ENCODE measurements around the gene SKOR1. TPM values are rescaled to one million over a fixed set of nuclear protein-coding genes. Genes with fewer than 3 reads are reported as not detected.

Gene SKOR1
- polyA plus RNA-seq, 1 experiment: 0.02 TPM

- peaks cover 46% of the 10 kb centered on the region for H3K27me3 ChIP-seq (ENCODE audit: control insufficient read depth, insufficient read depth, low read length)
- ChIA-PET POLR2A (no interaction called here), CTCF (interaction anchor here (0.7 to 4.6 kb wide), 12 partner anchors 10 to 466 kb away, joined by 3 to 54 read pairs (median 5); no protein-coding TSS in a partner anchor)
- H3K4me3 ChIP-seq (ENCODE audit: low read depth, low read length): no peak overlapping the region
- TF ChIP-seq CTCF (IDR thresholded peaks at IDR 0.05; ENCODE audit: insufficient read depth, low read depth, low read length): peak; percentile 76
- no peaks in the 10 kb centered on the region for H3K36me3 ChIP-seq (ENCODE audit: control insufficient read depth, insufficient read depth, low read length)
- no peak for DNase-seq (ENCODE audit: low read depth)
Observed at GRCh38 chr15:67836477-67836876, 11.2 kb downstream of the SKOR1 start.

GRCh38 chr15:67836955-67837354 lies 11.6 kb downstream of the SKOR1 start:
- Histone ChIP-seq H3K27me3 (ENCODE audit: control insufficient read depth, insufficient read depth, low read length) (peaks cover 44% of the 10 kb centered on the region), H3K4me3 (ENCODE audit: low read depth, low read length) (no peak overlapping the region), H3K36me3 (ENCODE audit: control insufficient read depth, insufficient read depth, low read length) (no peaks in the 10 kb centered on the region)
- ChIA-PET CTCF (interaction anchor here (0.7 to 4.6 kb wide), 4 partner anchors 11 to 379 kb away, joined by 3 to 54 read pairs (median 6); no protein-coding TSS in a partner anchor), POLR2A (no interaction called here)
- TF ChIP-seq CTCF (IDR thresholded peaks at IDR 0.05; ENCODE audit: insufficient read depth, low read depth, low read length): no peak
- no peak for DNase-seq (ENCODE audit: low read depth)

GRCh38 chr15:67838789-67839332 lies 13.6 kb downstream of the SKOR1 start:
- DNase-seq (ENCODE audit: low read depth): no peak
- Histone ChIP-seq H3K4me3 (ENCODE audit: low read depth, low read length) (no peak overlapping the region), H3K27me3 (ENCODE audit: control insufficient read depth, insufficient read depth, low read length) (peaks cover 28% of the 10 kb centered on the region), H3K36me3 (ENCODE audit: control insufficient read depth, insufficient read depth, low read length) (no peaks in the 10 kb centered on the region)
- TF ChIP-seq CTCF (IDR thresholded peaks at IDR 0.05; ENCODE audit: insufficient read depth, low read depth, low read length): no peak
- CTCF ChIA-PET: interaction anchor here (0.6 to 4.6 kb wide), 2 partner anchors 284 to 381 kb away, joined by 3 to 54 read pairs; no protein-coding TSS in a partner anchor
- POLR2A ChIA-PET: interaction anchor here (0.7 kb wide), 1 partner anchor 372 kb away, joined by 3 read pairs; no protein-coding TSS in a partner anchor

GRCh38 chr15:67839499-67839928 lies 14.2 kb downstream of the SKOR1 start:
- DNase-seq (ENCODE audit: low read depth): no peak
- CTCF ChIA-PET: interaction anchor here (0.6 kb wide), 1 partner anchor 284 kb away, joined by 3 read pairs; no protein-coding TSS in a partner anchor
- TF ChIP-seq CTCF (IDR thresholded peaks at IDR 0.05; ENCODE audit: insufficient read depth, low read depth, low read length): no peak
- peak overlapping the region; percentile 24 for H3K4me3 ChIP-seq (ENCODE audit: low read depth, low read length)
- H3K27me3 ChIP-seq (ENCODE audit: control insufficient read depth, insufficient read depth, low read length): peaks cover 23% of the 10 kb centered on the region
- POLR2A ChIA-PET: interaction anchor here (0.7 kb wide), 1 partner anchor 372 kb away, joined by 3 read pairs; no protein-coding TSS in a partner anchor
- no peaks in the 10 kb centered on the region for H3K36me3 ChIP-seq (ENCODE audit: control insufficient read depth, insufficient read depth, low read length)

- DNase-seq (ENCODE audit: low read depth): peak; percentile 72
- H3K36me3 ChIP-seq (ENCODE audit: control insufficient read depth, insufficient read depth, low read length): no peaks in the 10 kb centered on the region
- ChIA-PET POLR2A (interaction anchor here (0.7 kb wide), 3 partner anchors 27 to 384 kb away, joined by 3 to 10 read pairs (median 8); no protein-coding TSS in a partner anchor), CTCF (interaction anchor here (0.8 to 1.5 kb wide), 3 partner anchors 23 to 315 kb away, joined by 3 to 5 read pairs (median 4); no protein-coding TSS in a partner anchor)
- H3K27me3 ChIP-seq (ENCODE audit: control insufficient read depth, insufficient read depth, low read length): peaks cover 17% of the 10 kb centered on the region
- peak within 1 kb of the TSS; percentile 67 for H3K4me3 ChIP-seq (ENCODE audit: low read depth, low read length)
- no peak for TF ChIP-seq CTCF (IDR thresholded peaks at IDR 0.05; ENCODE audit: insufficient read depth, low read depth, low read length)
Observed at GRCh38 chr15:67839929-67840748, 14.8 kb downstream of the SKOR1 start, which contains the start of gene RNU6-1. Gene RNU6-1, minus strand, starts transcription at chr15:67840045.

Data from BJ (cell line).